ENCODE results near the gene SLC38A4. TPM values are rescaled to one million over a fixed set of nuclear protein-coding genes. Genes with fewer than 3 reads are reported as not detected.

The SLC38A4 gene
- total and polyA plus RNA-seq, 8 donors = 0.12 to 16.7 (median 8.4) TPM; not detected in 4

GRCh38 chr12:46717159-46717558 is 108.6 kb downstream of the SLC38A4 start:
- H3K4me1 ChIP-seq = no peaks in the 10 kb centered on the region
- no peaks in the 10 kb centered on the region for H3K27me3 ChIP-seq
- H3K36me3 ChIP-seq = no peaks in the 10 kb centered on the region
- no peak for DNase-seq
- intact Hi-C loops (cut with DNase I; ENCODE audit: low total_unique reads) = no loop called here
- no peaks in the 10 kb centered on the region for H3K9me3 ChIP-seq
- H3K4me3 ChIP-seq = no peak overlapping the region
- H3K27ac ChIP-seq = no peak overlapping the region
- TF ChIP-seq POLR2A (IDR thresholded peaks at IDR 0.05) (no peak), EP300 (IDR thresholded peaks at IDR 0.05) (no peak), POLR2AphosphoS5 (IDR thresholded peaks at IDR 0.05) (no peak)
- TF ChIP-seq, protein P1, sequence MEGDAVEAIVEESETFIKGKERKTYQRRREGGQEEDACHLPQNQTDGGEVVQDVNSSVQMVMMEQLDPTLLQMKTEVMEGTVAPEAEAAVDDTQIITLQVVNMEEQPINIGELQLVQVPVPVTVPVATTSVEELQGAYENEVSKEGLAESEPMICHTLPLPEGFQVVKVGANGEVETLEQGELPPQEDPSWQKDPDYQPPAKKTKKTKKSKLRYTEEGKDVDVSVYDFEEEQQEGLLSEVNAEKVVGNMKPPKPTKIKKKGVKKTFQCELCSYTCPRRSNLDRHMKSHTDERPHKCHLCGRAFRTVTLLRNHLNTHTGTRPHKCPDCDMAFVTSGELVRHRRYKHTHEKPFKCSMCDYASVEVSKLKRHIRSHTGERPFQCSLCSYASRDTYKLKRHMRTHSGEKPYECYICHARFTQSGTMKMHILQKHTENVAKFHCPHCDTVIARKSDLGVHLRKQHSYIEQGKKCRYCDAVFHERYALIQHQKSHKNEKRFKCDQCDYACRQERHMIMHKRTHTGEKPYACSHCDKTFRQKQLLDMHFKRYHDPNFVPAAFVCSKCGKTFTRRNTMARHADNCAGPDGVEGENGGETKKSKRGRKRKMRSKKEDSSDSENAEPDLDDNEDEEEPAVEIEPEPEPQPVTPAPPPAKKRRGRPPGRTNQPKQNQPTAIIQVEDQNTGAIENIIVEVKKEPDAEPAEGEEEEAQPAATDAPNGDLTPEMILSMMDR (IDR thresholded peaks at IDR 0.05) = no peak
